Activated CD4-positive, alpha-beta T cell treated with anti-CD3 and anti-CD28 coated beads, Interleukin-2, amount 10 ng/mL, durations not matched to agents 7 days and 5 days (primary cell): ENCODE data around the gene TMEM179B. TPM values are rescaled to one million over a fixed set of nuclear protein-coding genes. Genes with fewer than 3 reads are reported as not detected.
"Not testable (repeated sequence)": the region's sequence is repeated elsewhere in the genome, so short reads cannot be mapped to it uniquely, and the experiment has no call there.

ENCODE experiments used
- CTCF ChIA-PET: fragments of 350-600 bp; sonication (Branson Sonifier 250); formaldehyde crosslinking; loops from one replicate; lab custom pipeline; 2021; ENCODE audit warnings: antibody characterized with exemption; lab: Charles Lee
- POLR2A ChIA-PET: fragments of 350-600 bp; sonication (Branson Sonifier 250); formaldehyde crosslinking; loops from one replicate; lab custom pipeline; 2021; ENCODE audit warnings: antibody characterized with exemption; lab: Charles Lee
- DNase-seq: peaks from one replicate; pipeline ENCODE4 v3.0.0-alpha.2; 2020
- H3K27ac Mint-ChIP-seq: one replicate; pipeline ENCODE4 v1.8.0; 2021; ENCODE audit warnings: mild to moderate bottlenecking, moderate library complexity, mixed read lengths
- H3K27me3 Mint-ChIP-seq: one replicate; pipeline ENCODE4 v1.8.0; 2021; ENCODE audit warnings: mixed read lengths
- H3K36me3 Mint-ChIP-seq: one replicate; pipeline ENCODE4 v1.8.0; 2021; ENCODE audit warnings: low read depth, mixed read lengths
- H3K4me1 Mint-ChIP-seq: one replicate; pipeline ENCODE4 v1.8.0; 2021; ENCODE audit warnings: mixed read lengths
- H3K4me3 Mint-ChIP-seq: one replicate; pipeline ENCODE4 v1.8.0; 2021; ENCODE audit warnings: mild to moderate bottlenecking, moderate library complexity, mixed read lengths
- H3K9me3 Mint-ChIP-seq: one replicate; pipeline ENCODE4 v1.8.0; 2021; ENCODE audit warnings: mixed read lengths
- total RNA-seq, 2 experiments: library from RNA; stranded (reverse); gene quantifications; one replicate each; pipeline ENCODE4 v1.2.3, GENCODE V29; 2021

TMEM179B gene
- total RNA-seq, 2 experiments from 2014 or later: 46.8 to 55.9 TPM

DNA sequence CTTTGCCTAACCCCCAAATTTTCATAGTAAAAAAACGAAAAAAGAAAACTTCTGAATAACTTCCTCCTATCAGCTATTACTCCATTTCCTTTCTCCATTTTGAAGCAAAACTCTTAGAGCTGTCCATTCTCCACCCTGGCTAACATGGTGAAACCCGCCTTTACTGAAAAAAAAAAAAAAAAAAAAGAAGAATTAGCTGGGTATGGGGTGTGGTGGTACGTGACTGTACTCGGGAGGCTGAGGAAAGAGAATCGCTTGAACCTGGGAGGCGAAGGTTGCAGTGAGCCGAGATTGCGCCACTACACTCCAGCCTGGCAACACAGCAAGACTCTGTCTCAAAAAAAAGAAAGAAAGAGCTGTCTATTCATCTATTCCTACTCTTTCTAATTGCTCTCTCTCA, 29.4 kb downstream of the TMEM179B start:
- H3K4me3 Mint-ChIP-seq: no peak overlapping the region
- CTCF ChIA-PET: interaction anchor here (0.7 to 2.0 kb wide), 10 partner anchors 9 to 90 kb away, joined by 3 to 6 read pairs (median 4); partner anchors contain the start of genes TMEM179B and ZBTB3

DNA sequence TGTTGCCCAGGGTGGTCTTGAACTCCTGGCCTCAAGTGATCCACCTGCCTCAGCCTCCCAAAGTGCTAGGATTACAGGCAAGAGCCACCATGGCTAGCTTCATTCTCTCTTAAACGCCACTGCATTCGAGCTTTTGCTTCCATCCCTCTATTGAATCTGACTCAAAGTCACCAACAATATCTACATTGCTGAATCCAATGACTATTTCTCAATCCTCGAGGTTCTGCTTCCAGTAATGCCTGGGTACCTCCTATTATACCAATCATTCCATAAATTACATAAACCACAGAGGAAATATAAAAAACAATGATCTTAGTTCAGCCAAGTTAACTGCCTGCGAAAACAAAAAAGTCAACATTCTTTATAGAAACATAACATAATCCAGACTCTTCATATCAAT, 29.9 kb downstream of the TMEM179B start:
- H3K36me3 Mint-ChIP-seq: peaks cover 20% of the 10 kb centered on the region
- no peak overlapping the region for H3K27ac Mint-ChIP-seq
- CTCF ChIA-PET: interaction anchor here (0.9 to 2.0 kb wide), 9 partner anchors 9 to 89 kb away, joined by 3 to 6 read pairs (median 4); partner anchors contain the start of gene TMEM179B
- H3K4me3 Mint-ChIP-seq: no peak overlapping the region
- POLR2A ChIA-PET: no interaction called here
- DNase-seq: no peak
- peaks cover 2% of the 10 kb centered on the region for H3K4me1 Mint-ChIP-seq
- H3K27me3 Mint-ChIP-seq: no peaks in the 10 kb centered on the region
- H3K9me3 Mint-ChIP-seq: no peaks in the 10 kb centered on the region

More for the DNA sequence above, 29.4 kb downstream of the TMEM179B start:
- Mint-ChIP-seq H3K27ac (no peak overlapping the region), H3K27me3 (no peaks in the 10 kb centered on the region), H3K9me3 (no peaks in the 10 kb centered on the region), H3K4me1 (peaks cover 2% of the 10 kb centered on the region), H3K36me3 (peaks cover 20% of the 10 kb centered on the region)
- POLR2A ChIA-PET: interaction anchor here (0.8 kb wide), 1 partner anchor 25 kb away, joined by 3 read pairs; no protein-coding TSS in a partner anchor
- DNase-seq: no peak

DNA sequence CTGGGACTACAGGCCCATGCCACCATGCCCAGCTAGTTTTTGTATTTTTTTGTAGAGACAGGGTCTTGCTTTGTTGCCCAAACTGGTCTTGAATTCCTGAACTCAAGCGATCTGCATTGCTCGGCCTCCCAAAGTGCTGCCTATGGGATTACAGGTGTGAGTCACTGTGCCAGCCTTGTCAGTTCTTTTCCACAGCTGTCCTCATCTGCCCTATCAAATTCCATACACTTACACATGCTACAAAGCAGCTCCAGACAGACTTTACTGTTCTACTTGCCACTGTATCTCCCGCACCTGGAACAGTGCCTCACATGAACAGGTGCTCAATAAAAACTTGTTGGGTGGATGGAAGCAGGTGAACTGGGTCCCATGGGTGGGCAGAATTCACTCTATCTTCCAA, 36.5 kb downstream of the TMEM179B start:
- Mint-ChIP-seq H3K27me3 (no peaks in the 10 kb centered on the region), H3K4me3 (no peak overlapping the region), H3K27ac (no peak overlapping the region), H3K9me3 (no peaks in the 10 kb centered on the region), H3K36me3 (peaks cover 52% of the 10 kb centered on the region), H3K4me1 (peaks cover 19% of the 10 kb centered on the region)
- ChIA-PET POLR2A (no interaction called here), CTCF (interaction anchor here (0.8 to 1.8 kb wide), 3 partner anchors 11 to 37 kb away, joined by 3 to 8 read pairs (median 5); no protein-coding TSS in a partner anchor)
- no peak for DNase-seq

DNA sequence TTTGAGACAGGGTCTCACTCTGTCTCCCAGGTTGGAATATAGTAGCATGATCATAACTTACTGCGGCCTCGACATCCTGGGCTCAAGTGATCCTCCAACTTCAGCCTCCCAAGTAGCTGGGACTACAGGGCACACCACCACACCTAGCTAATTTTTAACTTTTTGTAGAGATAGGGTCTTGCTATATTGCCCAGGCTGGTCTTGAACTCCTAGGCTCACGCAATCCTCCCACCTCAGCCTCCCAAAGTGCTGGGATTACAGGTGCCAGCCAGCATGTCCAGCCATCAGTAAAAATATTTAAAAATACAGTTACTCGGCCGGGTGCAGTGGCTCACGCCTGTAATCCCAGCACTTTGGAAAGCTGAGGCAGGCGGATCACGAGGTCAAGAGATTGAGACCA, 40.9 kb downstream of the TMEM179B start:
- H3K27ac Mint-ChIP-seq, H3K9me3 Mint-ChIP-seq, H3K27me3 Mint-ChIP-seq, H3K4me3 Mint-ChIP-seq, DNase-seq: not testable (repeated sequence)
- Mint-ChIP-seq H3K4me1 (peaks cover 37% of the 10 kb centered on the region), H3K36me3 (peaks cover 41% of the 10 kb centered on the region)
- ChIA-PET POLR2A (interaction anchor here (0.7 kb wide), 1 partner anchor 9 kb away, joined by 3 read pairs; no protein-coding TSS in a partner anchor), CTCF (interaction anchor here (0.6 to 3.3 kb wide), 7 partner anchors 9 to 56 kb away, joined by 3 to 17 read pairs (median 3); partner anchors contain the start of gene TMEM179B)

DNA sequence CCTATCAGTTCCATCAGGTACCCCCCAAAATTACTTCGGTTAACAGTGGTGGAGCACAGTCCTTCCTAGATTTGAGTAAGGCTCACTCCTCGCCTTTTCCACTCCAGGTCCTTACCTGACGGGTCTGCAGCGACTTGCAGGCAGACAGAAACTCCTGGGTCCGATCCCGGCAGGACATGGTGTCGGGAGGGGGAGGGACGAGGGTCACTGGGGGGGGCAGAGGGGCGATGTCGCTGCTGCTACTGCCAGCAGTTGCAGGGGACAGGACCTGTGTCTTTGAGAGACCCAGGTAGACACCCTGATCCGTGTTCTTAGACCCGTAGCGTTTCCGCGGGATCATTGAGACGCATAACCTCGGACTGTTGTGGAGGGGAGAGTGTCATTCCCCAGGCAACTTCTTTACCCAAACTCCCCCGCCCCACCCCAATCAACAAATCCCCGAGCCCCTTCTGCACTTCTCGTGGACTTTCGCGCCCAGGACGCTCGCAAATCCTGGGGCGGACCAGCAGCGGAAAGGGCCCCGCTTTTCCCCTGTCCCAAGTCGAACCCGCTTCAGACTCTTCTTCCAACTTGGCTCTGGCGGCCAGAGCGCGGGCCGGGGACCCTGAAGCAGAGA, 43.8 kb downstream of the TMEM179B start:
- no peaks in the 10 kb centered on the region for H3K27me3 Mint-ChIP-seq
- peak overlapping the region; percentile 99 for H3K27ac Mint-ChIP-seq
- H3K4me1 Mint-ChIP-seq: peaks cover 36% of the 10 kb centered on the region

DNA sequence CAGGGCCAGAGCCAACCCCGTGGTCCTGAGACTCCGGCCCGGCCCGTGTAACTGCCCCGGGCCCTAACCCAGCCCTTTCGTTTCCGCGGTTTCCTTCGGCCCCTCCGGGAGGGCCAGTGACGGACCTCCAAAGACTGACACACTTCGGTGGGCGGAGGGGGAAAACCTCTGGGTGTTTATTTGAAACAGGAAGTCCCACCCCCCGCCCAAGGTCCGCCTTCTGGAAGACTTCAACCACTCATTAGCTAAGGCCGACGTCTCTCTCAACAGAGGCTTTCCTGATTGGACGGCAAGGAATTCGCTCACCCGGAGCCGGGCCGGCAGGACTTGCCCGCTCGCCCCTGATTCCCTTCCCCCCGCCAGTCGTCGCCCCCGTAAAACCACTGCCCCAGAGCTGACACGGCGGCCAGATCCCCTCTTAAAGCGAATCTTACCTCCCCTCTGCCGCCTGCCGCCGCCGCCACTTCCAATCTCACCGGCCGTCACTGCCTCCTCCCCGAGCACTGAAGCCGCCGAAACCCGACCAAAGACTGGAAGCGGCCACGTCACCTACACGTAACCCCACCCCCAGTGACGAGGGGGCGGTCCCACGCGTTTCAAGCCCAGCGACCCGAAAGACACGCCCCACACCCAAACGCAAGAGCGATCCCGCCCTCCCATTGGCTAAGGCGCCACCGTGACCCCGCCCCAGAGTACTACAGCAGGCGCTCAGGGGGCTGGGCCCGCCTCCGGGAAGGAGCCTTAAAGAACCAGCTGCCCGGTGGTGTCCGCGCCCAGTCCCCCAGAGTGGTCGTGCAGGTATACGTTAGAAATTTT, 44.5 kb downstream of the TMEM179B start, which contains the start of gene STX5:
STX5 (minus strand) TSS at position 532 of the 816 bp plus-strand sequence. CDS start 808 bp downstream, outside the sequence.
- Mint-ChIP-seq H3K27me3 (no peaks in the 10 kb centered on the region), H3K27ac (peak within 1 kb of the TSS; percentile 99), H3K4me3 (peak within 1 kb of the TSS; percentile 94), H3K9me3 (no peaks in the 10 kb centered on the region), H3K36me3 (peaks cover 34% of the 10 kb centered on the region), H3K4me1 (peaks cover 36% of the 10 kb centered on the region)
- POLR2A ChIA-PET: interaction anchor here (0.5 to 1.8 kb wide), 3 partner anchors 9 to 46 kb away, joined by 3 to 19 read pairs (median 3); no protein-coding TSS in a partner anchor
- DNase-seq: peak; percentile 100
- CTCF ChIA-PET: interaction anchor here (0.6 to 2.0 kb wide), 16 partner anchors 10 to 1040 kb away, joined by 3 to 15 read pairs (median 4); partner anchors contain the start of genes NXF1, TUT1 and ZBTB3

More for the DNA sequence above, 43.8 kb downstream of the TMEM179B start:
- DNase-seq: peak; percentile 24
- Mint-ChIP-seq H3K9me3 (no peaks in the 10 kb centered on the region), H3K36me3 (peaks cover 33% of the 10 kb centered on the region), H3K4me3 (peak overlapping the region; percentile 94)
- ChIA-PET CTCF (interaction anchor here (0.6 to 2.0 kb wide), 8 partner anchors 10 to 308 kb away, joined by 3 to 15 read pairs (median 4); no protein-coding TSS in a partner anchor), POLR2A (no interaction called here)

DNA sequence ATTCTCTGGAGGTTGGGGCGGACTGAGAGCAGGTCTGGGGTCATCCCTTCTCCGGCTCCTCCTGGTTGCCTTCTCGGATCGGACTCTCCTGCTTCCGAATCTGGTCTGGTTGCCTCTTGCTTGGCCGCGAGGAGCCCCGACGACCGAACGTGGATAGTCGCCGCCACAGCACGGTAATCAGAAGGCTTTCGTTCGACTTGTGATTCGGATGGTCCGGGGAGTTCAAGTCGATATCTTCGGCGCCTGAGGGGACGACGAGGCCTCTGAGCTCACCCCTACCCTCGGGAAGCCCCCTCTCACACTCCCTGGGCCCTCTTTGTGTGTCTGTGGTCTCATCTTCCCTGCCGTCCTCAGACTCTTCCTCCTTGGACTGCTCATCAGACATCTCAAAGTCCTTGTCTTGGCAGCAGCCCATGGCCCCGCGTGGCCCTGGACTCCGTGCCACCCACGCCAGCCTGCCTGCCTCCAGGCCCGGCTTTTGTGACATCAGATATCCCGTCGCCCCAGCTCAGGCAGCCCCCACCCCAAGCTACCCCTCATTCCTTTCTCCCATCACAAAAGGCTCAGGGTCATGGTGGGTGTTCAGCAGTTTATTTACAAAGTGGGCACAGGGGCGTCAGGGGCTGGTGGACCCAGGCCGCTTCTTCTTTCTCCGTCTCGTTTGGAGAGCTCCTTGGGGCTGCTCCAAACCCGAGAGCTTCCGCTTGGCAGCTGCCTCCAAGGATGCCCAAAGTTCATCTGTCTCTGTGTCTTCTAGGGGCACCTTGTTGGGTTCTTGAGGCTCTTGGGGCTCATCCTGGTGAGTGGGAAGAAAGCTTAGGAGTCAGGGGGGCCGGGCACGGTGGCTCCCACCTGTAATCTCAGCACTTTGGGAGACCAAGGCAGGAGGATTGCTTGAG, 45.4 kb downstream of the TMEM179B start, which contains the start of gene TEX54:
TEX54 (minus strand) TSS at position 506 of the 899 bp plus-strand sequence.
- Mint-ChIP-seq H3K36me3 (peaks cover 28% of the 10 kb centered on the region), H3K27me3 (no peaks in the 10 kb centered on the region), H3K4me3 (peak within 1 kb of the TSS; percentile 94), H3K27ac (peak within 1 kb of the TSS; percentile 99), H3K9me3 (no peaks in the 10 kb centered on the region), H3K4me1 (peaks cover 38% of the 10 kb centered on the region)
- DNase-seq: no peak
- ChIA-PET POLR2A (interaction anchor here (1.8 kb wide), 1 partner anchor 8 kb away, joined by 19 read pairs; no protein-coding TSS in a partner anchor), CTCF (interaction anchor here (0.6 to 2.0 kb wide), 9 partner anchors 22 to 1041 kb away, joined by 3 to 15 read pairs (median 4); partner anchors contain the start of genes TUT1 and ZBTB3)

DNA sequence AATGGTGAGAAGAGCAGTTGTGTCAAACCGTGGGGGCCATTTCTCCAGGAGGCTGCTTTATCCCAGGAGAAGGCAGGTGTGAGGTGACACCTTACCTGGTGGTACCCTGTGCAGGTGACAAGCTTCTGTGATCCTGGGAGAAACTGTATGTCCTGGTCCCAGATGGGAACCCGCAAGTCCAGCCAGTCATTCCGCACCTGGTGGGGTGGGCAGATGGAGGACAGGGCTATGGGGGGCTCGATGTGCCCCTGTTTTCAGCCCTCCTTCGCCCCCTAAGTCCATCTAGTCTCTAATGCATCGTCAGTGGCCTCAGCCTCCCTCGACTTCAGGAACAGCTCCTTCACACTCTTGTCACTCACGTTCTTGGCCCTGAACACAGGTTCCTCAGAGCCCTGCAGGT, 48.1 kb downstream of the TMEM179B start:
- Mint-ChIP-seq H3K36me3 (peaks cover 32% of the 10 kb centered on the region), H3K27ac (peak overlapping the region; percentile 42), H3K4me3 (no peak overlapping the region), H3K9me3 (no peaks in the 10 kb centered on the region), H3K27me3 (no peaks in the 10 kb centered on the region), H3K4me1 (peaks cover 39% of the 10 kb centered on the region)
- CTCF ChIA-PET: no interaction called here
- DNase-seq: no peak
- POLR2A ChIA-PET: no interaction called here

DNA sequence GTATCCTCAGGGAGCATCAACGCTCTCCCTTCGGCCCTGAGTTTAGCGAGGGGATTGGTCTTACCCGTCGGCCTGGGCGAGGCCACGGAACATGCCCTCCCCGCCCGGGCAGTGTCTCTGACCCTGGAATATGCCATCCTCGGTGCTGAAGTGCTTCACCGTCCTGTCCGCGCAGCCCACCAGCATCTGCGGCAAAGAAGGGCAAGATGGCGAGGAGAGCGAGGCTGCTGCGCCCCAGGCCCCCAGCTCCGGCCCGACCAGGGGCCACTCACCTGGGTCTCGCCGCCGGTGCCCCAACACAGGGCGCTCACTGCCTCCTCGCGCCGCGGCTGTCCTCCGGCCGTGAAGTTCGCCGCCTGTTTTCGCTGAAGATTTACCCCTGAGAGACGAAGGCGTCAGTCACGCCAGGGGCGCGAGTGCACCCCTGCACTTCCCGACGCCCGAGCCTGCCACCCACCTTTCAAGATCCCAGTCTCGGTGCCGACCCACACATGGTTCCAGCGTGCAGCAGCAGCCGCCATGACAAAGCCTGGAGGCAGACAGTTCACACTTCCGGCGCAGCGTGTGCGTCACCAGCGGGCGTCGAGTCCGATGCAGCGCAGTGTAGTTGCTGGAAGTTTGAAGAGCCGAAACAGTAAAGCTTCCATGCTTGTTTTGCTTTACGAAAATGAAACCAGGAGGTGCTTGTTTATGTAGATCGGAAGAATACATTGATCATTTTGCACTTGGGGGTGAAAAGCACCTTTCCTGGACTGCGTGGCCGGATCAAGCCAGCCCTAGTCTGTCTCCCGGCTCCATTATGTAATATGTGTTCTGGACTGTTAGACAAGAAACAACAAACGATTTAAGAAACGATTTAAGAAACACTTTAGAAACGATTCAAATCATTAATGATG, 52.1 kb downstream of the TMEM179B start, which contains the start of gene WDR74:
WDR74 (minus strand) TSS at position 541 of the 896 bp plus-strand sequence; CDS start at position 521, 20 bp downstream.
- no peaks in the 10 kb centered on the region for H3K27me3 Mint-ChIP-seq
- no peaks in the 10 kb centered on the region for H3K9me3 Mint-ChIP-seq
- H3K4me3 Mint-ChIP-seq: no peak within 1 kb of the TSS
- POLR2A ChIA-PET: interaction anchor here (3.0 kb wide), 1 partner anchor 16 kb away, joined by 58 read pairs; no protein-coding TSS in a partner anchor
- peak; percentile 95 for DNase-seq
- H3K4me1 Mint-ChIP-seq: peaks cover 25% of the 10 kb centered on the region
- H3K36me3 Mint-ChIP-seq: peaks cover 21% of the 10 kb centered on the region
- CTCF ChIA-PET: interaction anchor here (1.2 to 2.7 kb wide), 4 partner anchors 17 to 171 kb away, joined by 3 to 18 read pairs (median 8); partner anchors contain the start of genes POLR2G and TMEM179B
- no peak within 1 kb of the TSS for H3K27ac Mint-ChIP-seq
